Measurements from ENCODE around the gene TRPV3. TPM values are rescaled to one million over a fixed set of nuclear protein-coding genes. Genes with fewer than 3 reads are reported as not detected.

TRPV3 gene
- total and polyA plus RNA-seq, 12 donors: 0.17 to 2.8 (median 1.1) TPM

DNA sequence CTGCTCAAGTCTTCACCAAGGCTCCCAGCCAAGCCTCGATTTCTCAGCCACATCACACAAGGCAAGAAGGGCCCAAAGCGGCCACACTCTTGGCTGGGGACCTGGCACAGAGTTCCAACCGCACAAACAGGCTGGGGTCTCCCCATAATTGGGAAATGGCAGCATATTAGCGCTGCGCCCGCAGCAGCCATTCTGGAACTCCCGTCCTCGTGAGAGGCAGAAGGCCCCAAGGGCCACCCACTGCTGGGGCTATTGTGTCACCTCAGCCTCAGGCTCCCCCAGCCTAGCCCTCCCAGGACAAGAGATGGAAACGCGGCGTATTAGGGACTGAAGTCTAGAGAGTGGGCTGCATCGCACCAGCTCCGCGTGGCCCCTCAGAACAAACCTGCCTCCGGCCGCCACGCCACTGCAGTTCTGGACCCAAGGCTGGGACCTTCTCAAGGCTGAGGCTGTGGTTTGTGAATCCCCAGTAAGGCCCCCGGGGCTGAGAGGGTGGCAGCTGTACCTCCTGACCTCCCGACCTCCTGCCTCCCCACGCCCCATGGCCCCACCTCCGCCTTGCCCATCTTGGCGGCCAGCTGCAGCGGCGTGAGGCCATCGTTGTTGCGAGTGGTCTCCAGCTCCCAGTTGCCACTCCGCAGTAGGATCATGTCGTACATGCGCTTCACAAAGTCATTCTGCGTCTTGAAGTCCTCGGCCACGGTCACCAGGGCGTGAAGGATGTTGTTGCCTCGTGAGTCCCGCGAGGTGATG, 25.3 kb downstream of the TRPV3 start:
- Histone ChIP-seq H3K27me3 (peaks cover 0 to 5% (median 0%) of the 10 kb centered on the region in 7 donors), H3K27ac (peak overlapping the region in 3 of 10 donors; percentile 64 to 71 (median 67)), H3K36me3 (no peaks in the 10 kb centered on the region), H3K4me1 (peaks cover 0 to 36% (median 20%) of the 10 kb centered on the region in 9 donors), H3K4me3 (no peak overlapping the region), H3K9me3 (no peaks in the 10 kb centered on the region)
- TF ChIP-seq, protein P1, sequence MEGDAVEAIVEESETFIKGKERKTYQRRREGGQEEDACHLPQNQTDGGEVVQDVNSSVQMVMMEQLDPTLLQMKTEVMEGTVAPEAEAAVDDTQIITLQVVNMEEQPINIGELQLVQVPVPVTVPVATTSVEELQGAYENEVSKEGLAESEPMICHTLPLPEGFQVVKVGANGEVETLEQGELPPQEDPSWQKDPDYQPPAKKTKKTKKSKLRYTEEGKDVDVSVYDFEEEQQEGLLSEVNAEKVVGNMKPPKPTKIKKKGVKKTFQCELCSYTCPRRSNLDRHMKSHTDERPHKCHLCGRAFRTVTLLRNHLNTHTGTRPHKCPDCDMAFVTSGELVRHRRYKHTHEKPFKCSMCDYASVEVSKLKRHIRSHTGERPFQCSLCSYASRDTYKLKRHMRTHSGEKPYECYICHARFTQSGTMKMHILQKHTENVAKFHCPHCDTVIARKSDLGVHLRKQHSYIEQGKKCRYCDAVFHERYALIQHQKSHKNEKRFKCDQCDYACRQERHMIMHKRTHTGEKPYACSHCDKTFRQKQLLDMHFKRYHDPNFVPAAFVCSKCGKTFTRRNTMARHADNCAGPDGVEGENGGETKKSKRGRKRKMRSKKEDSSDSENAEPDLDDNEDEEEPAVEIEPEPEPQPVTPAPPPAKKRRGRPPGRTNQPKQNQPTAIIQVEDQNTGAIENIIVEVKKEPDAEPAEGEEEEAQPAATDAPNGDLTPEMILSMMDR (IDR thresholded peaks at IDR 0.05): no peak
- intact Hi-C loops (cut with DNase I): loop anchor here in 1 of 10 donors (10.0 kb wide), 1 partner anchor 133 kb away; the partner anchor contains the start of genes EMC6 and TAX1BP3
- ATAC-seq (no peak), DNase-seq (no peak)
- WGBS, 2 donors: 91% methylated on average over 35 to 36 of the region's 36 CpGs

DNA sequence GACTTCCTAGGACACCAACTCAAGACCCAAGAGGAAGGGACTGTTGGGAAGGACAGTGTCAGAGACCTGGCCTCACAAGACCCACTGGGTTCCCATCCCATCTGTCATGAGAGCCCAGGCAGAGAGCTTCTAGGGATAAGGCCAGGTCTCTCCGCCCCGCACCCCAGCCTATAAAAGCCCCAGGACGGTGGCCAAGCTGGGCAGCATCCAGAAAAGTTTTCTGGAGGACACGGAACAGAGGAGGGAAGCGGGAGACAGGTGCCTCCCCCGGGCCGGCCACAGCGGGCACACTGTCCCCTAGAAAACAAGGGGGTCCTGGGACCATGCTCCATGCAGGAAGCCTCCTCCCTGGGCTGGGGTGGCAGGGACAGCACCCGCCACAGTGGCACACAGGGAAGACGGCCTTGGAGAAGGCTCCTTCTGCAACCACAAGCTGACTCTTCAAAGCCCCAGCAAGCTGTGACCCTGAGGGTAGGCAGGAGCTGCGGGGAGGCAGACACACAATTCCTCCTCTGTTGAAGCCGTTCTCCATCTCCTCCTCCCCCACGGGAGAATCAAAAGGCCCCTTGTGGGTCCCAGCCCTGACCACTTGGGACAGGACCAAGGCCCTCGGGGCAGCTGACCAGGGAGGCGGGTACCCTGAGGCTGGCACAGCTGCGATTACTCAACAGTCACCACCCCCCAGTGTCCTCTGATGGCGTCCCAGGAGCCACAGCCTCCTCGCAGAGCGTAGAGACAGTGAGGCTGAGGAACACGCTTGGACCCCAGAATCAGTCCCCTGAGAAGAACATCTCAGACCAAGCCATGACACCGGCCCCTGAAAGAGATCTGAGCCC, 26.1 kb downstream of the TRPV3 start:
- H3K4me3 ChIP-seq: no peak overlapping the region
- DNase-seq (peak; percentile 40 to 50), ATAC-seq (peak in 4 of 8 donors; percentile 3 to 29 (median 16))
- peak overlapping the region in 7 of 10 donors; percentile 44 to 85 (median 64) for H3K27ac ChIP-seq
- no peaks in the 10 kb centered on the region for H3K9me3 ChIP-seq
- 64 to 65% methylated on average over 21 of the region's 21 CpGs for WGBS, 2 donors
- H3K4me1 ChIP-seq: peaks cover 0 to 36% (median 20%) of the 10 kb centered on the region in 9 donors
- no peaks in the 10 kb centered on the region for H3K36me3 ChIP-seq
- TF ChIP-seq, protein P1 (IDR thresholded peaks at IDR 0.05): no peak
- H3K27me3 ChIP-seq: peaks cover 0 to 5% (median 0%) of the 10 kb centered on the region in 7 donors
- intact Hi-C loops (cut with DNase I): loop anchor here in 1 of 10 donors (10.0 kb wide), 1 partner anchor 133 kb away; the partner anchor contains the start of genes EMC6 and TAX1BP3

DNA sequence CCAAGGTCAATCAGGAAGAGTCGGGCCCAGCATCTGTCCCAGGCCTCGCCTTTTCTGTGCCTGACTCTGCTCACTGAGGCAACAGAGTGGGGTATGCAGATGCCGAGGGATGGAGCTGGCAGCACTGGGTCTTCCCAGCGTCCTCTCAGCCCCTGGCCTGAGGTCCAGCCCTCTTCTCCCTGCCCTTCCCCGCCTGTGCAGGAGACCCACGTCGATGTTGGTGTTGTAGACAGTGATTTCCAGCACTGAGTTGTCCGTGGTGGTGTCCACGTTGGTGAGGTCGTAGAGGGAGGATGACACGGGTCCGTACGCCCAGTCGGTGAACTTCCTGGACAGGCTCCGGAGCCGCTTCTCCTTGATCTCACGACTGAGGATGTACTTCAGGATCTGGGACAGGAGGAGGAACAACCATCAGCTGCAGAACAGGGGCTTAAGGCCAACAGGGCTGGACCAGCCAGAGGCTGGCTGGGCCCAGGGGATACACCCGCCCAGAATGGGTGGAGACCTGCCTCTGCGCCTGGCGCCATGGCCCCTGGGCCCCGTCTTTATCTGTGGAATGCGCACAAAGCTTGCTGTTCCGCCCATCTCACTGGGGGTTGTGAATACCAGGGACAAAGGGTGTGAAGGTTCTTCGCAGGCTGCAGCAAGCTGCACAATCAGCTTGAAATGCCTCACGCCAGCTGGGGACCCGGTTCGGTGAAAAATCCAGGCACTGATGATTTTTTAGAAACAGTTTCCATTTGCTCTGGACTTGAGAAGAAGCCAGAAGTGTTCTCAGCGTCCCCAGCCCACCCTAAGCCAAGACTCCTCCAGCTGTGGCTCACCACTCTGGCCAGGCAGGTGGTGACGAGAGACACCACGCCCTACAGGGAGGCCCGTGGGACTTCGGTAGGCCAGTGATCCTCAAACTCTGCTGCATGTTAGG, 27.5 kb downstream of the TRPV3 start:
- Histone ChIP-seq H3K9me3 (no peaks in the 10 kb centered on the region), H3K36me3 (no peaks in the 10 kb centered on the region), H3K27me3 (peaks cover 0 to 5% (median 0%) of the 10 kb centered on the region in 7 donors), H3K4me1 (peaks cover 0 to 36% (median 16%) of the 10 kb centered on the region in 9 donors), H3K27ac (peak overlapping the region in 9 of 10 donors; percentile 19 to 85 (median 64)), H3K4me3 (peak overlapping the region in 4 of 10 donors; percentile 5 to 29 (median 20))
- ATAC-seq: peak; percentile 66 to 89 (median 85)
- intact Hi-C loops (cut with DNase I): loop anchor here in 1 of 10 donors (10.0 kb wide), 1 partner anchor 135 kb away; the partner anchor contains the start of genes EMC6 and TAX1BP3
- peak; percentile 68 to 81 for DNase-seq
- TF ChIP-seq, protein P1 (IDR thresholded peaks at IDR 0.05): no peak
- 27 to 29% methylated on average over 32 of the region's 32 CpGs for WGBS, 2 donors
